ENCODE data around the gene IL2RA. TPM values are rescaled to one million over a fixed set of nuclear protein-coding genes. Genes with fewer than 3 reads are reported as not detected.

IL2RA gene
- polyA plus RNA-seq, 1 experiment: not detected

- Histone ChIP-seq H3K27ac (ENCODE audit: low read depth, low read length) (no peak overlapping the region), H3K27me3 (ENCODE audit: control insufficient read depth, insufficient read depth, low read length) (peaks cover 28% of the 10 kb centered on the region), H3K4me3 (ENCODE audit: low read depth, low read length) (no peak overlapping the region), H3K9me3 (ENCODE audit: control insufficient read depth, insufficient read depth, low read length) (no peaks in the 10 kb centered on the region)
- ChIA-PET CTCF (interaction anchor here (1.0 kb wide), 1 partner anchor 26 kb away, joined by 3 read pairs; no protein-coding TSS in a partner anchor), POLR2A (no interaction called here)
- DNase-seq (ENCODE audit: low read depth, low spot score): no peak
- TF ChIP-seq, protein P1, sequence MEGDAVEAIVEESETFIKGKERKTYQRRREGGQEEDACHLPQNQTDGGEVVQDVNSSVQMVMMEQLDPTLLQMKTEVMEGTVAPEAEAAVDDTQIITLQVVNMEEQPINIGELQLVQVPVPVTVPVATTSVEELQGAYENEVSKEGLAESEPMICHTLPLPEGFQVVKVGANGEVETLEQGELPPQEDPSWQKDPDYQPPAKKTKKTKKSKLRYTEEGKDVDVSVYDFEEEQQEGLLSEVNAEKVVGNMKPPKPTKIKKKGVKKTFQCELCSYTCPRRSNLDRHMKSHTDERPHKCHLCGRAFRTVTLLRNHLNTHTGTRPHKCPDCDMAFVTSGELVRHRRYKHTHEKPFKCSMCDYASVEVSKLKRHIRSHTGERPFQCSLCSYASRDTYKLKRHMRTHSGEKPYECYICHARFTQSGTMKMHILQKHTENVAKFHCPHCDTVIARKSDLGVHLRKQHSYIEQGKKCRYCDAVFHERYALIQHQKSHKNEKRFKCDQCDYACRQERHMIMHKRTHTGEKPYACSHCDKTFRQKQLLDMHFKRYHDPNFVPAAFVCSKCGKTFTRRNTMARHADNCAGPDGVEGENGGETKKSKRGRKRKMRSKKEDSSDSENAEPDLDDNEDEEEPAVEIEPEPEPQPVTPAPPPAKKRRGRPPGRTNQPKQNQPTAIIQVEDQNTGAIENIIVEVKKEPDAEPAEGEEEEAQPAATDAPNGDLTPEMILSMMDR (IDR thresholded peaks at IDR 0.05; ENCODE audit: low read depth, low read length): no peak
Observed at GRCh38 chr10:6040205-6040604, 22.0 kb downstream of the IL2RA start.

DNA sequence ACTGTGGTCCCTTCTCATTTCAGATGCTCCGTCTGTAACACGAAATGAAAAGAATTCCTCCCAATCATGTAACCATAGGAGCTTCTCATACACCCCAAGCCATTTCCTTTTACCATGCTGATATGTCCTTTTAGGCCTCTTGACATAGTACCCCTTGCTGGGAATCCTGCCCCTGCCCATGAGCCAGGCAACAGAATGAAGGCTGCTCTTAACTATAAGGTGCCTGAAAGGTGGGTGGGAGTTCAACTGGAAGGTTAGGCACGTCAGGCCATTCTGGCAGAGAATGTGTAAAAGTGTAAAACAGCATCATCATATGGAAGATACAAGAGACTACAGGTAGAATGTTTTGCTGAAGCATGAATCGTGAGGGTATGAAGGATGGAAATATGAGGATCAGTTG, 22.5 kb downstream of the IL2RA start:
- CTCF ChIA-PET: interaction anchor here (1.0 kb wide), 1 partner anchor 26 kb away, joined by 3 read pairs; no protein-coding TSS in a partner anchor
- TF ChIP-seq, protein P1 (IDR thresholded peaks at IDR 0.05; ENCODE audit: low read depth, low read length): no peak
- DNase-seq (ENCODE audit: low read depth, low spot score): no peak

GRCh38 chr10:6038071-6038631, 24.0 kb downstream of the IL2RA start:
- TF ChIP-seq, protein P1 (IDR thresholded peaks at IDR 0.05; ENCODE audit: low read depth, low read length): no peak
- ChIA-PET CTCF (no interaction called here), POLR2A (no interaction called here)
- no peak overlapping the region for H3K4me3 ChIP-seq (ENCODE audit: low read depth, low read length)
- no peak for DNase-seq (ENCODE audit: low read depth, low spot score)
- H3K9me3 ChIP-seq (ENCODE audit: control insufficient read depth, insufficient read depth, low read length): no peaks in the 10 kb centered on the region
- H3K27me3 ChIP-seq (ENCODE audit: control insufficient read depth, insufficient read depth, low read length): peaks cover 23% of the 10 kb centered on the region
- H3K27ac ChIP-seq (ENCODE audit: low read depth, low read length): no peak overlapping the region

More for the DNA sequence above, 22.5 kb downstream of the IL2RA start:
- H3K27me3 ChIP-seq (ENCODE audit: control insufficient read depth, insufficient read depth, low read length): peaks cover 26% of the 10 kb centered on the region
- POLR2A ChIA-PET: no interaction called here
- H3K4me3 ChIP-seq (ENCODE audit: low read depth, low read length): no peak overlapping the region
- H3K9me3 ChIP-seq (ENCODE audit: control insufficient read depth, insufficient read depth, low read length): no peaks in the 10 kb centered on the region
- H3K27ac ChIP-seq (ENCODE audit: low read depth, low read length): no peak overlapping the region

DNA sequence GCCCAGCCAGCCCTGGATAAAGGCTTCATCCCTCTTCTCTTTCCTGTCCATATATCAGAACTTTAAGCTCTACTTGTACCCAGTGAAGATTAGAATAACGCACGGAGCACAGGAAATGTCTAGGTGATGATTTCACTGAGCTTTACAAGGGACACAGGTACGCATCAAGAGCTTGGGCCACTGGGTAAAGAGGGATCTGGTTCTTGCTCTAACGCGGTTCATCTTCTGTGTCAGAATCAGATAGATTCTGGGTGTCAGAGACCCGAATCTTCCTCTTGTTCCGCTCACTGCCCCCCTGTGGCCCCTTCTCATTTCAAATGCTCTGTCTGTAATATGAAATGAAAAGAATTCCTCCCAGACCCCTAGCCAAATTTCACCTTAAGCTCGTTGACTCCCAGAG, 24.7 kb downstream of the IL2RA start:
- Histone ChIP-seq H3K27me3 (ENCODE audit: control insufficient read depth, insufficient read depth, low read length) (peaks cover 23% of the 10 kb centered on the region), H3K9me3 (ENCODE audit: control insufficient read depth, insufficient read depth, low read length) (no peaks in the 10 kb centered on the region), H3K27ac (ENCODE audit: low read depth, low read length) (no peak overlapping the region), H3K4me3 (ENCODE audit: low read depth, low read length) (no peak overlapping the region)
- TF ChIP-seq, protein P1 (IDR thresholded peaks at IDR 0.05; ENCODE audit: low read depth, low read length): no peak
- no peak for DNase-seq (ENCODE audit: low read depth, low spot score)
- CTCF ChIA-PET: no interaction called here
- POLR2A ChIA-PET: no interaction called here

GRCh38 chr10:6036861-6037321, 25.3 kb downstream of the IL2RA start:
- ChIA-PET CTCF (no interaction called here), POLR2A (no interaction called here)
- H3K27ac ChIP-seq (ENCODE audit: low read depth, low read length): no peak overlapping the region
- DNase-seq (ENCODE audit: low read depth, low spot score): no peak
- H3K27me3 ChIP-seq (ENCODE audit: control insufficient read depth, insufficient read depth, low read length): peaks cover 23% of the 10 kb centered on the region
- no peaks in the 10 kb centered on the region for H3K9me3 ChIP-seq (ENCODE audit: control insufficient read depth, insufficient read depth, low read length)
- TF ChIP-seq, protein P1 (IDR thresholded peaks at IDR 0.05; ENCODE audit: low read depth, low read length): no peak
- H3K4me3 ChIP-seq (ENCODE audit: low read depth, low read length): no peak overlapping the region

Measured in AG04450 (cell line).